Progenitor cell of endocrine pancreas (in vitro differentiated cells): ENCODE results near the gene ACMSD. TPM values are rescaled to one million over a fixed set of nuclear protein-coding genes. Genes with fewer than 3 reads are reported as not detected.
"Not testable (repeated sequence)": the region's sequence is repeated elsewhere in the genome, so short reads cannot be mapped to it uniquely, and the experiment has no call there.

Experiments
- DNase-seq: peaks from one replicate; pipeline ENCODE4 v3.0.0; 2021; ENCODE audit warnings: low spot score; ENCODE audit not compliant: unreplicated experiment
- H3K27ac Mint-ChIP-seq: 2 replicates; pipeline ENCODE4 v1.8.0; 2021; ENCODE audit warnings: mild to moderate bottlenecking, moderate library complexity, mixed read lengths
- H3K27me3 Mint-ChIP-seq: 2 replicates; pipeline ENCODE4 v1.8.0; 2021; ENCODE audit warnings: mixed read lengths
- H3K36me3 Mint-ChIP-seq: 2 replicates; pipeline ENCODE4 v1.8.0; 2022; ENCODE audit warnings: mixed read lengths; ENCODE audit not compliant: insufficient read depth
- H3K4me1 Mint-ChIP-seq: 2 replicates; pipeline ENCODE4 v1.8.0; 2021; ENCODE audit warnings: low read depth, mixed read lengths
- H3K4me3 Mint-ChIP-seq: 2 replicates; pipeline ENCODE4 v1.8.0; 2021; ENCODE audit warnings: low read depth, mild to moderate bottlenecking, moderate library complexity, mixed read lengths
- H3K9me3 Mint-ChIP-seq: 2 replicates; pipeline ENCODE4 v1.8.0; 2021; ENCODE audit warnings: low read depth, mixed read lengths
- CTCF ChIP-seq: fragments of 200-600 bp; sonication (generic); IDR thresholded peaks from one replicate; pipeline ENCODE4 v1.5.0; 2021; ENCODE audit warnings: antibody characterized with exemption, mild to moderate bottlenecking; ENCODE audit not compliant: unreplicated experiment
- total RNA-seq: library from RNA; stranded (reverse); gene quantifications from 2 replicates; pipeline ENCODE4 v1.2.1, GENCODE V29; 2021

ACMSD gene
- total RNA-seq, 1 donor from 2014 or later = not detected

DNA sequence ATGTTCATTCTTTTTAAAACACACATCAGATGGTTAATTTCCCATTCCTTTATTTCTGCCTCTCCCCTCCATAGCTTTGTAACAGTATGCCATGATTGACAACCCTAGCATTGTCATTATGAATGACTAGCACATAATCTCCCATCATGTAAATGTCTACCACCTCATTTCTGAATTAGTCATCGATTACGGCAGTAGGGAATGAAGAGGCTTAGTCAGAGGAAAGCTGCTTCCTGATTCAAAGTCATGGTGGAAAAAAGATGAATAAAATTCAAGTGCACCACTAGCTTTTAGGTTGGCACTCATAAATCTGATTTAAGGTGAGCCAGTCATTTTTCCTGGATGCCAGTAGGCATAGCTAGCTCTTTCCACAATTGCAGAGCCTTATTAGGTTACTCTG, 19.1 kb upstream of the ACMSD start:
- Mint-ChIP-seq H3K9me3 (peaks cover 2% of the 10 kb centered on the region), H3K27ac (no peak overlapping the region), H3K36me3 (peaks cover 1% of the 10 kb centered on the region), H3K4me1 (peaks cover 10% of the 10 kb centered on the region), H3K4me3 (no peak overlapping the region), H3K27me3 (no peaks in the 10 kb centered on the region)
- DNase-seq = no peak
- no peak for TF ChIP-seq CTCF

DNA sequence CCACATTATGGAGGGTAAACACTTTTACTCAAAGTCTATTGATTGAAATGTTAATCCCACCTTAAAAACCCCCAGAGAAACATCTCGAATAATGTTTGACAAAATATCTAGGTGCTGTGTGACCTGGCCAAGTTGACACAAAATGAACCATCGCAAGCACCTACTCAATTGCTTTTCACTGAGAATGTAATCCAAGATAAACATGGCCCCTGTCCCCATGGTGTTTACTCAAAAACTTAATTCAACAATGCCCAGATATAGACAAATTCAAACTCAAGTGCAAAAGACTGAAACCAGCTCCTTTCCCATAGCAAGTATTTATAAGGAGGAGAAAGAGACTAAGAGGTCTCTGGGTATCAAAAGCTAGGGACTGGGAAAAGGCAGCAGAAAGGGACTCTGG, 15.0 kb upstream of the ACMSD start:
- peak overlapping the region; percentile 2 for H3K27ac Mint-ChIP-seq
- DNase-seq = no peak
- no peak overlapping the region for H3K4me3 Mint-ChIP-seq
- peaks cover 7% of the 10 kb centered on the region for H3K4me1 Mint-ChIP-seq
- no peak for TF ChIP-seq CTCF
- no peaks in the 10 kb centered on the region for H3K27me3 Mint-ChIP-seq
- H3K9me3 Mint-ChIP-seq = peaks cover 9% of the 10 kb centered on the region
- H3K36me3 Mint-ChIP-seq = peaks cover 3% of the 10 kb centered on the region

DNA sequence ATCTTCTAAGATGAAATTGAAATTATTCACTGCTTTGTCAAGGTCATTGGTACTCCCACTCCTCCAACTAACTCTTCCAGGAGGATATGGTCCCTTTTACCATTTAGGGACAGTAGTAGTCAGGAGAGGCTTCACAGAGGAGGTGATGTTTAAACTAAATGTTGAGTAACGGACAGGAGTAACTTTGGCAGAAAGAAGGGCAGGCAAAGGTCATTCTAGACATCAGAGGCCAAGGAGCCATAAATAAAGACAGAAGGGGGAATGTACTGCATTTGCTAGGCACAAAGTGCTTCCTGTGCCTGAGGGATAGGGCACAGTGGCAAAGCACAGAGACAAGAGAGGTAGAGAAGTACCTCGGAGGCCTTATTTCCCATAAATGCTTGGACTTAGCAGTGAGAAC, 14.6 kb upstream of the ACMSD start:
- DNase-seq = no peak
- Mint-ChIP-seq H3K4me3 (no peak overlapping the region), H3K27me3 (no peaks in the 10 kb centered on the region), H3K4me1 (peaks cover 6% of the 10 kb centered on the region), H3K36me3 (peaks cover 3% of the 10 kb centered on the region), H3K27ac (no peak overlapping the region), H3K9me3 (peaks cover 9% of the 10 kb centered on the region)
- TF ChIP-seq CTCF = no peak

DNA sequence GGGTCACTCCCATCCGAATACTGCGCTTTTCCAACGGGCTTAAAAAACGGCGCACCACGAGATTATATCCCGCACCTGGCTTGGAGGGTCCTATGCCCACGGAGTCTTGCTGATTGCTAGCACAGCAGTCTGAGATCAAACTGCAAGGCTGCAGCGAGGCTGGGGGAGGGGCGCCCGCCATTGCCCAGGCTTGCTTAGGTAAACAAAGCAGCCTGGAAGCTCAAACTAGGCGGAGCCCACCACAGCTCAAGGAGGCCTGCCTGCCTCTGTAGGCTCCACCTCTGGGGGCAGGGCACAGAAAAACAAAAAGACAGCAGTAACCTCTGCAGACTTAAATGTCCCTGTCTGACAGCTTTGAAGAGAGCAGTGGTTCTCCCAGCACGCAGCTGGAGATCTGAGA, 12.7 kb upstream of the ACMSD start:
- not testable (repeated sequence) for H3K27me3 Mint-ChIP-seq, DNase-seq, H3K27ac Mint-ChIP-seq, H3K4me3 Mint-ChIP-seq, H3K4me1 Mint-ChIP-seq, H3K36me3 Mint-ChIP-seq, H3K9me3 Mint-ChIP-seq

- Mint-ChIP-seq H3K4me1 (peaks cover 6% of the 10 kb centered on the region), H3K36me3 (peaks cover 4% of the 10 kb centered on the region), H3K4me3 (no peak overlapping the region), H3K27me3 (no peaks in the 10 kb centered on the region), H3K9me3 (peaks cover 23% of the 10 kb centered on the region), H3K27ac (no peak overlapping the region)
- TF ChIP-seq CTCF = no peak
- DNase-seq = no peak
These were observed 2.9 kb upstream of the ACMSD start for GRCh38 chr2:134835471-134835870.

- Mint-ChIP-seq H3K4me1 (peaks cover 6% of the 10 kb centered on the region), H3K27me3 (no peaks in the 10 kb centered on the region), H3K36me3 (peaks cover 4% of the 10 kb centered on the region), H3K9me3 (peaks cover 23% of the 10 kb centered on the region), H3K27ac (no peak overlapping the region), H3K4me3 (no peak overlapping the region)
- no peak for TF ChIP-seq CTCF
- no peak for DNase-seq
These were observed 1.4 kb upstream of the ACMSD start for GRCh38 chr2:134836986-134837385.
